ENCODE measurements around the gene GIT2.
"Not testable (repeated sequence)": the region's sequence is repeated elsewhere in the genome, so short reads cannot be mapped to it uniquely, and the experiment has no call there.

Gene GIT2

GRCh38 chr12:109944561-109945359 lies 51.4 kb downstream of the GIT2 start:
- no peak for DNase-seq (ENCODE audit: low read depth in 2 of 2)

DNA sequence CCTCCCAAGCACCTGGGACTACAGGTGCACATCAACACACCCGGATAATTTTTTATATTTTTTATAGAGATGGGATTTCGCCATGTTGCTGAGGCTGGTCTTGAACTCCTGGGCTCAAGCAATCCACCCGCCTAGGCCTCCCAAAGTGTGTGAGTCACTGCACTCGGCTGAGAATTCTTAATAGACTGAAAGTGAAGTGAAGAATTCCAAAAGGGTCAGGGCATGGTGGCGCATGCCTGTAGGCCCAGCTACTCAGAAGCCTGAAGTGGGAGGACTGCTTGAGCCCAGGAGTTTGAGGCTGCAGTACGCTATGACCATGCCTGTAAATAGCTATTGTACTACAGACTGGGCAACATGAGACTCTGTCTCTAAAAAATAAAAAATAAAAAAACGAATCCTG lies 52.4 kb downstream of the GIT2 start:
- DNase-seq (ENCODE audit: low read depth in 2 of 2) = no peak

DNA sequence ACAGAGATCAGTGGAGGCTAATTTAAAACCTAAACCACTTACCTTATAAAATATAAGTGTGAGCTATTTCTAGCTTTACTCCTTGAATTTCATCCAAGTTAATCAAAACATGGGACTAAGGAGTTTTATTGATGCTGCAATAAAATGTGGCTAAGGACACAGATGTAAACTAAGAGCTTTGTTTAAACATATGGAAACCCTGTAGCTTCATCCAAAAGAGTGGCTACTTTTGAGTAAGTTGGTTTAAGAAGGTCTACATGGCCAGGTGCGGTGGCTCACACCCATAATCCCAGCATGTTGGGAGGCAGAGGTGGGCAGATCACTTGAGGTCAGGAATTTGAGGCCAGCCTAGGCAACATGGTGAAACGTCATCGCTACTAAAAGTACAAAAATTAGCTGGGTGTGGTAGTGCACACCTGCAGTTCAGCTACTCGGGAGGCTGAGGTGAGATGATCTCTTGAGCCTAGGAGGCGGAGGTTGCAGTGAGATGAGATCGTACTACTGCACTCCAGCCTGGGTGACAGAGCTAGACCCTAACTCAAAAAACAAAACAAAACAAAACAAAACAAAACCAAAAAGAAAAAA lies 55.7 kb downstream of the GIT2 start:
- no peak for DNase-seq (ENCODE audit: low read depth in 2 of 2)

DNA sequence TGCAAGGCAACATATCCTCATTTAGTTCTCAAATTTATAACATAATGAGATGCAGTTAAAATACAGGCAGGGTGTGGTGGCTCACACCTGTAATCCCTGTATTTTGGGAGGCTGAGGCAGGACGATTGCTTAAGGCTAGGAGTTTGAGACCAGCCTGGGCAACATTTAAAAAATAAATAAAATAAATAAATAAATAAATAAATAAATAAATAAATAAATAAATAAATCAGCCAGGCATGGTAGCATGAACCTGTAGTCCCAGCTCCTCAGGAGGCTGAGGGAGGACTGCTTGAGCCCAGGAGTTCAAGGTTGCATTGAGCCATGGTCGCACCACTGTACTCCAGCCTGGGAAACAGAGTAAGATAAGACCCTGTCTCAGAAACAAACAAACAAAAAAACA lies 56.7 kb downstream of the GIT2 start:
- no peak for DNase-seq (ENCODE audit: low read depth in 2 of 2)

GRCh38 chr12:109938947-109939346 lies 57.2 kb downstream of the GIT2 start:
- DNase-seq (ENCODE audit: low read depth in 2 of 2) = no peak

DNA sequence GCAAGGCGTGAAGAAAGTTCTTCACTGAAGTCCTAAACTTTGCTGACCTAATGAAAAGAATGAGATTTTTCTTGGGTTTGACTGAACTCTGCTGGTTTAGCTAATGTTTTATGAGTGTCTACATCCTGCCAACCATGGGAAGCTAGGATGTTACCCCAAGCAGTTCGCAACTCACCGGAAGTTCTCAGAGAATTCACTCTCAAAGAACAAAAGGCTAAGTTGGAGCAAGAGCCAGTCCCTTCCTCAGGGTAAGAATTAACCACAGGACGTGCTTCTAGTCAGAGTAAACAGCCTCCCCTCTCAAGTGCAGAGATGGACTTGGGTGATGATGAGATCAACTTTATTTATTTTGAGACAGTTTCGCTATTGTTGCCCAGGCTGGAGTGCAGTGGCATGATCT lies 58.8 kb downstream of the GIT2 start:
- no peak for DNase-seq (ENCODE audit: low read depth in 2 of 2)

DNA sequence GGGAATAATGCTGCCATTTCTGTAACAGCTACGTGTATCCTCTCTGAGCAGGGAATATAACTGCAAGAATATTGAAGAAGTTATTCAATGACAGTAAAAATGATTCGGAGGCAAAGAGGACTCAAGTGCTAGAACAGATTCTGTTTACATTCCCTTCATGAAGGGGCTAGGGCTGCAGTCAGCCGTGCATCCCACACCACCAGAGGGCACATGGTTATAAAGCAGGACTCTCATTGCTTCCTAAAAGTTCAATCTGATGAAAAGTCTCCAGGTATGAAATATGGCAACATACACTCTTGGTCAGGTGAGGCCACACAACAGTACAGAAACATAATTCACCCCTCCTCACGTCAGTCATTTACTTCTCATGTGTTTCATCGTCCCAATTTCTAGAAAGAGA lies 62.1 kb downstream of the GIT2 start:
- no peak for DNase-seq (ENCODE audit: low read depth in 2 of 2)

DNA sequence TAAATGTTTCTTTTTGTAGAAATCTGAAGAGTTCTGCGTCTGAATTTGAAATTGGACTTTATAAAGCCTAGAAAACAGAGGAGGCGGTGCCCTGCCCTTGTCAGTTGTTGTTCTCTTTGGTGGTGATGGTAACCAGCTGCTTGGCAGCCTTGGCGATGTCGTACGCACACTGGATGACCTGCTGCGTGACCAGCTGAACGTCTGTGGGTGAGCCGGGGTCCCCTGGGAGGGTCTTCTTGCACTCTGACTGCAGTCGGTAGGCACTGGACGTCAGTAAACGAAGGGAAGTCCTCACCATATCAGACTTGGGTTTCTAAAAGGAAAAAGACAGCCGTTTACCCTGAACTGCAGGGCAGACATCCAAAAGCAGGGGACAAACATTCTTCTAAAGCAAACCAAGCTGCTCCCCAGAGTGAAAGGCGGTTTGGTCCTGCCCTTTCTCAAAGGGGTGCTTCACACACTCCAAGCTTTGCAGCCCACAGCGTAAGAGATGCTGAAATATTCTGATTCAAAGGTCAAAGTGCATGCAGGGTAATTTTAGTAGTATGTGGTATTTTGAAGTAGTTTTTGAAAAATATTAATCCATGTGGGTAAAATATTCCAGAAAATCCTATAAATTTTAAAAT lies 63.2 kb downstream of the GIT2 start:
- DNase-seq (ENCODE audit: low read depth in 2 of 2) = no peak

DNA sequence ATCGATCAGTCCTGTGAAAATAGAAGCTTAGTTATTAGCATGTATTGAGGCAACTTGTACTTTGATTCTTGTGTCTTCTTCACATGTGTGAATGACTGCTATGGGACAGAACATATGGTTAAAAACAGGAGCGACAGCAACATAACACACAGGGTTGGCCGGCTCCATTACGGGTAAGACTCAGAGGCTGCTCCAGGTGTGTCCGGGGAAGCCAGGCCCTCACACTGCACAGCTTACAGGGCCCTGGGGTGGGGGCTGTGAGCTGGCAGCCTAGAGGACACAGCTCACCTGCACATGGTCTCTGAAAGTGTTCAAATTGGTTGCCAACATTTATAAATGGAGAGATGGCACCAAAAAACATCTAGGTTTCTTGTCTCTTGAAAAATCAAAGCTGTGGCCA lies 65.0 kb downstream of the GIT2 start:
- no peak for DNase-seq (ENCODE audit: low read depth in 2 of 2)

DNA sequence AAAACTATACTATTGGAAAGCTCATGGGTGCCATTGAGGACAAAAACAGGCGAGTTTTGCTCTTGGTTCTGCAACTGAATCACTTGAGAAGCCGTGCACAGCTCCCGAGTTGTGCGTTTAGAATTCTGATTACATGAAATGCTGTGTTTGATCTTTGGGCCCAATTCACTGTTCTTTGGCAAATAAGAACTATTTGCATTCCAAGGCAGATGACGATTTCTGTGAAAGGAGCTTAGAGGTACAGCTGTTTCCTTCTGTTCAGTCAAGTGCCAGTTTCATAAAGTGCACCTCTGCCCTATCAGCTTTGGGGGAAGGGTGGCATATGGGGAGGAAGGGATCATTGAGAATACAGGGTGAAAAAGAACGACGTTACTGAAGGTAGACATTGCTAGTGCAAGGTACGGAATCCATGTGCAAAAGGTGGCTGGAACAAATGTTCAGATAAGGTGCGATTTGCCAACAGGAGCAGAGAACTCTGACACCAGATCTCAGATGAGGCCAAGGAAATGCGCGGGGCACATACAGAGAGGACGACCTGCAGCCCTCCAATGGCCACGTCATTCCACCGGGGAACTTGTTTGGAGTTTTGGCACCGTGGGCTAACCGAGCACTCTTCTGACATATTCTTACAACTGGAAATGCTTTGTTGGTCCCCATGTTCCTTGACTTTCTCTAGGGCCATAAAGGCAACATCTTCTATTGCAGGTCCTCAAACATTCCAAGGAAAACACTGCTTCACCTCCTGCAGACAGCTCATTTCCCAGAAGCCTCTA lies 66.0 kb downstream of the GIT2 start:
- no peak for DNase-seq (ENCODE audit: low read depth in 2 of 2)

DNA sequence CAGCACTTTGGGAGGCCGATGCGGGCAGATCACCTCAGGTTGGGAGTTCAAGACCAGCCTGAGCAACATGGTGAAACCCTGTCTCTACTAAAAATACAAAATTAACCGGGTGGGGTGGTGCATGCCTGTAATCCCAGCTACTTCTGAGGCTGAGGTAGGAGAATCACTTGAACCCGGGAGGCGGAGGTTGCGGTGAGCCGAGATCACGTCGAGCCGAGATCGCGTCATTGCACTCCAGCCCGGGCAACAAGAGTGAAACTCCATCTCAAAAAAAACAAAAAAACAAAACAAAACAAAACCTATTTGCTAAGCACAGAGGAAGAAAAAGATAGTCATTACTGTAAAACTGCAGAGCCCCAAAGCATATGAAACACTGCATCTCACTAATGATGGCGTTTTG lies 66.8 kb downstream of the GIT2 start:
- not testable (repeated sequence) for DNase-seq (ENCODE audit: low read depth in 2 of 2)

DNA sequence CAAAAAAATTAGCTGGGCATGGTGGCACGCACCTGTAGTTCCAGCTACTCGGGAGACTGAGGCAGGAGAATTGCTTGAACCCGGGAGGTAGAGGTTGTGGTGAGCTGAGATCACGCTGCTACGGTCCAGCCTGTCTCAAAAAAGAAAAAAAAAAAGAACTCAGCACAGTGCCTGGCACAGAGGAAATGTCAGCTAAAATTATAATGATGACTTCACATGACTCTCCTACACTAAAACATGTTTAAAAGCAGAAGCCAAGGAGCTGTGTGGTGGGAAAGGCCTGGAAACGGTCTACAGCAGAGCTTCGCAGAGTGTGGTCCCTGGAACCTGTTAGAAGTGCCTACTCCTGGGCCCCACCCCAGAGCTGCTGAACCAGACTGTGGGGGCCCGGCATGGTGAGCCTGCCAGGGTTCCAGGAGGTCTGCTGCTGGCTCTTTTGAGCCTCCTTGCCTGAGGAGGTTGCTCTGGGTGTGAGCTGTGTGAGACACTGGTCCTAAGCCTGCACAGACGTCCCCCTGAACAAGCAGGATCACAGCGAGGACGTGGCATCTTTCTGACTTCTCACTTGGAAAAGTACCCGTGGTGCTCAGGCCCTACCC lies 68.0 kb downstream of the GIT2 start:
- no peak for DNase-seq (ENCODE audit: low read depth in 2 of 2)

DNA sequence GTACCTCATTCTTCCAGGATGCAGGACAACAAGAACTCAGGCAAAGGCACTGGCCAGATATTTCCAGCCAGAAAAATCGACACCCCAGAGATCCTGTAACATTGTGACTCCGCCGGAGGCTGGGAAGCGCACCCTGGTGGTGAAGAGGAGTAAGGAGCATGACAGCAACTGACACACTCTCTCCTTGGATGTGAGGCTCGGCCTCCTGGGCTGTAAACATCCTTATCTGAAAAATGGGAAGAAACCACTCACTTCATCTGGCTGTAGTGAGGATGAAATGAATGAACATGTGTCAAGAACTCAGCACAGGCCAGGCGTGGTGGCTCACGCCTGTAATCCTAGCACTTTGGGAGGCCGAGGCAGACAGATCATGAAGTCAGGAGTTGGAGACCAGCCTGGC lies 68.5 kb downstream of the GIT2 start:
- peak in 1 of 2 donors; percentile 16 for DNase-seq (ENCODE audit: low read depth in 2 of 2)

GRCh38 chr12:109926488-109927210 lies 69.5 kb downstream of the GIT2 start:
- DNase-seq (ENCODE audit: low read depth in 2 of 2) = no peak

- DNase-seq (ENCODE audit: low read depth in 2 of 2) = no peak
Measured at GRCh38 chr12:109926016-109926415, 70.2 kb downstream of the GIT2 start.

- DNase-seq (ENCODE audit: low read depth in 2 of 2) = no peak
Measured at GRCh38 chr12:109925185-109925840, 70.9 kb downstream of the GIT2 start.

GRCh38 chr12:109923481-109924245 lies 72.5 kb downstream of the GIT2 start:
- no peak for DNase-seq (ENCODE audit: low read depth in 2 of 2)

GRCh38 chr12:109923038-109923437 lies 73.1 kb downstream of the GIT2 start:
- DNase-seq (ENCODE audit: low read depth in 2 of 2) = no peak

GRCh38 chr12:109921982-109922381 lies 74.2 kb downstream of the GIT2 start:
- DNase-seq (ENCODE audit: low read depth in 2 of 2) = no peak

DNA sequence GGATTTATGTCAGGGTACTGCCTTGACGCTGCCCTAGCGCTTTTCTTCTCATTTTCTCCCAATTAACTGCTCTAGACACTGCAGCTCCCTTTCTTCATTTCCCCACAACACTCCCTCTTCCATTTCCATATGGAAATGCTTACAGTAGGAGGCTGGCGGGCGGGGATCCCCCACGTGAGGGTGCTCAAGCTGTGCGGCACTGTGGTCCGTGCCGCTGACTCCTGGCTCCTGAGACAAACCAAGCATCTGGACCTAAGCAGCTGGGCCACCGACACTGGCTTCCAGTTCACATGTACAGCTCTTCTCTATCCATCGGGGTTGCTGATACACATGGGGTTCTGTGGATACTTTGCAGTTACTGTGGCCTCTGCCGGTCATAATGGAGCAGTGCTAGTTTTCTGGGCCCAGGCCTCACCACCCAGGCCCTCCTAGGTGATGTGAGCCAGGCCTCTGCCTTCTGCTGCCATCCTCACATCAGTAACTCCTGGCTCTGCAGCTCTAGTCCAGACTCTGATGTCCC lies 75.8 kb downstream of the GIT2 start:
- no peak for DNase-seq (ENCODE audit: low read depth in 2 of 2)
